ENCODE measurements around the gene PLPP1. TPM values are rescaled to one million over a fixed set of nuclear protein-coding genes. Genes with fewer than 3 reads are reported as not detected.

Gene PLPP1
- total RNA-seq, 6 experiments from 2014 or later: 23.3 to 145 (median 36.0) TPM

DNA sequence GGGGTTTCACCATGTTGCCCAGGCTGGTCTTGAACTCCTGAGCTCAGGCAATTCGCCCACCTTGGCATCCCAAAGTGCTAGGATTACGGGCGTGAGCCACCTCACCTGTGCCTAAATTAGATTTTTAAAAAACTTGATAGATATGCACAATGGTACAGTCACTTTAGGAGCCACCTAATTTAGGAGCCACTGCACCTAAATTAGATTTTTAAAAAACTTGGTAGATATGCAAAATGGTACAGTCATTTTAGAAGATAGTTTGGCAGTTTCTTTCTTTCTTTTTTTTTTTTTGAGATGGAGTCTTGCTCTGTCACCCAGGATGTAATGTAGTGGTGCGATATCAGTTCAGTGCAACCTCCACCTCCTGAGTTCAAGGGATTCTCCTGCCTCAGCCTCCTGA lies 37.8 kb upstream of the PLPP1 start:
- TF ChIP-seq, protein P1, sequence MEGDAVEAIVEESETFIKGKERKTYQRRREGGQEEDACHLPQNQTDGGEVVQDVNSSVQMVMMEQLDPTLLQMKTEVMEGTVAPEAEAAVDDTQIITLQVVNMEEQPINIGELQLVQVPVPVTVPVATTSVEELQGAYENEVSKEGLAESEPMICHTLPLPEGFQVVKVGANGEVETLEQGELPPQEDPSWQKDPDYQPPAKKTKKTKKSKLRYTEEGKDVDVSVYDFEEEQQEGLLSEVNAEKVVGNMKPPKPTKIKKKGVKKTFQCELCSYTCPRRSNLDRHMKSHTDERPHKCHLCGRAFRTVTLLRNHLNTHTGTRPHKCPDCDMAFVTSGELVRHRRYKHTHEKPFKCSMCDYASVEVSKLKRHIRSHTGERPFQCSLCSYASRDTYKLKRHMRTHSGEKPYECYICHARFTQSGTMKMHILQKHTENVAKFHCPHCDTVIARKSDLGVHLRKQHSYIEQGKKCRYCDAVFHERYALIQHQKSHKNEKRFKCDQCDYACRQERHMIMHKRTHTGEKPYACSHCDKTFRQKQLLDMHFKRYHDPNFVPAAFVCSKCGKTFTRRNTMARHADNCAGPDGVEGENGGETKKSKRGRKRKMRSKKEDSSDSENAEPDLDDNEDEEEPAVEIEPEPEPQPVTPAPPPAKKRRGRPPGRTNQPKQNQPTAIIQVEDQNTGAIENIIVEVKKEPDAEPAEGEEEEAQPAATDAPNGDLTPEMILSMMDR (IDR thresholded peaks at IDR 0.05): no peak
- TF ChIP-seq POLR2A (IDR thresholded peaks at IDR 0.05): no peak
- intact Hi-C loops (cut with DNase I): no loop called here
- 100% methylated on average over 4 of the region's 4 CpGs for WGBS (ENCODE audit: insufficient coverage, low coverage, low lambda C conversion rate, missing lambda C conversion rate)
- no peaks in the 10 kb centered on the region for H3K36me3 ChIP-seq
- no peak for ATAC-seq
- no peaks in the 10 kb centered on the region for H3K27me3 ChIP-seq
- H3K9me3 ChIP-seq: no peaks in the 10 kb centered on the region
- DNase-seq: no peak
- peaks cover 0 to 18% (median 5%) of the 10 kb centered on the region in 4 donors for H3K4me1 ChIP-seq
- no peak overlapping the region for H3K4me3 ChIP-seq
- no peak overlapping the region for H3K27ac ChIP-seq

DNA sequence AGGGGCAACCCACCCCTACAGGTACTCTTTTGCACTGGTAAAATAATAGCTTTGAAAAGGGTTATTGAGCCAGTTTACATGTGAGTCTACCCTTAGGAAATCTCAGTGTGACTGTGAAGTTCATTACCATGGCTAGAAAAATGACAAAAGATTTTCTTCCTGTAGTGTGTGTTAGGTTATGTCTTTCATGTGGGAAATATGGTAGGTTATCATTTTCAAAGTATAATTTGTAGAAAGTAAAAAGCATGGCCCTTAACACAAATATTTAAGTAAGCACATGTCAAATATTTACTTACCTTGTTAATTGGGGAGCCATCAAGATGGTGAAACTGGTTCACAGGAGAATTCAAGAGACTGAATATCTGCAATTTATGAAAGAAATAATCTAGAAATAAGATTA lies 37.3 kb upstream of the PLPP1 start:
- Histone ChIP-seq H3K27me3 (no peaks in the 10 kb centered on the region), H3K27ac (no peak overlapping the region), H3K36me3 (no peaks in the 10 kb centered on the region), H3K9me3 (no peaks in the 10 kb centered on the region), H3K4me1 (peaks cover 0 to 13% (median 3%) of the 10 kb centered on the region in 4 donors), H3K4me3 (no peak overlapping the region)
- intact Hi-C loops (cut with DNase I): no loop called here
- TF ChIP-seq, protein P1 (IDR thresholded peaks at IDR 0.05): no peak
- no peak for TF ChIP-seq POLR2A (IDR thresholded peaks at IDR 0.05)
- ATAC-seq: no peak
- DNase-seq: no peak

DNA sequence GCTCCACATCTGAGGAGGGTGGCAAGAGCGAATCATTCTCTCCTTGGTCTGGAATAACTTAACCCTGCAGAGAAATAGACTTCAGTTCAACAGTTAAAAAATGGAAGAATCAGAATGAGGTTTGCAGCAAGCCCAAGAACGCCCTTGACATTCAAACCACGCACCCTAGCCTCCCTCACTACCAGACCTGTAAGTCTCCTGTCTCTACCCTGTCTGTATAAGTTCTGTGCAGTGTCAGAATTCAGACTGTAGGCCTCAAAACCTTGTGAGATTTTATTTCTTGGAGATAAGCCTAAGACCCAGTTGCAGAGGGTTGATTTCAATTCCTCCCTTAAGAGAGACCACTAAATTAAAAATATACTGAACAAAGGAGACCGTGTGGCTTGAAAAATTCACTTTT lies 35.8 kb upstream of the PLPP1 start:
- H3K27ac ChIP-seq: no peak overlapping the region
- DNase-seq (no peak), ATAC-seq (no peak)

DNA sequence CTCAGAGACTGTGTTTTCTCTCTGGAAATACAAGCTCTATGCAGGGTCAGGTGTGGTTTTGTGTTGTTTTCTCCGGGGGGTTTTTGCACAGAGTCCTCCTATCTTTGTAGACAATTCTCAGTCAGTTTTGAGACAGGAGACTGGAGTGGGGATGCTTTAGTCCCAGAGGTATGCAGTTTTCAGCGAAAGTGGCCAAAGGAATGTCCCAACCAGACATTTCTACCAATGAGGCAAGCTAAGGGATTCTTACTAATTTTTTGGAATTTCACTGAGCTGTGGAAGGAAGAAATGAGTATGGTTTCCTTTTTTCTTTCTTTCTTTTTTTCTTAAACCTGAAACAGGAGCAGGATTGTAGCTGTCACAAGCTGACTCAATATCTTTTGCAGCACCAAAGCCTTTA lies 35.3 kb upstream of the PLPP1 start:
- TF ChIP-seq, protein P1 (IDR thresholded peaks at IDR 0.05): no peak
- TF ChIP-seq POLR2A (IDR thresholded peaks at IDR 0.05): no peak
- Histone ChIP-seq H3K27me3 (no peaks in the 10 kb centered on the region), H3K9me3 (no peaks in the 10 kb centered on the region), H3K4me1 (no peaks in the 10 kb centered on the region), H3K36me3 (no peaks in the 10 kb centered on the region), H3K27ac (no peak overlapping the region), H3K4me3 (no peak overlapping the region)
- ATAC-seq (no peak), DNase-seq (no peak)
- WGBS (ENCODE audit: insufficient coverage, low coverage, low lambda C conversion rate, missing lambda C conversion rate): 89% methylated on average over 1 of the region's 2 CpGs
- intact Hi-C loops (cut with DNase I): no loop called here

More for the DNA sequence above, 35.8 kb upstream of the PLPP1 start:
- H3K9me3 ChIP-seq: no peaks in the 10 kb centered on the region
- H3K36me3 ChIP-seq: no peaks in the 10 kb centered on the region
- WGBS (ENCODE audit: insufficient coverage, low coverage, low lambda C conversion rate, missing lambda C conversion rate): 92% methylated on average over 3 of the region's 4 CpGs
- no peak overlapping the region for H3K4me3 ChIP-seq
- intact Hi-C loops (cut with DNase I): no loop called here
- no peaks in the 10 kb centered on the region for H3K27me3 ChIP-seq
- TF ChIP-seq, protein P1 (IDR thresholded peaks at IDR 0.05): no peak
- no peak for TF ChIP-seq POLR2A (IDR thresholded peaks at IDR 0.05)
- H3K4me1 ChIP-seq: peaks cover 0 to under 1% (median 0%) of the 10 kb centered on the region in 4 donors

DNA sequence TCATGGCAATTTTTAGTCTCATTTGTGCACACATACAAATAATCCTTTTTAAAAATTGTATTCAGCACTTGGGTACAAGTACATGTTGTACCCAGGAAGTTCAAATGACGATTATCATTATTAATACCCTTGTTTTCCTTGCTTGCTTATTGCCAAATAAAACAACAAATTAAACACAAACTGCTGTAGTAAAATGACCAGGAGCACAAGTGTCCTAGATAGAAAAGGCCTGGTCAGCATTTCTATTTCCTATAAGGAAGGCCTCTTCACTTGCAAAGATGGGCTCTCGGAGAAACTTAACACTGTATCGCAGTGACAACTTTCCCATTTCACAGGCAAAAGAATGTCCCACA lies 34.7 kb upstream of the PLPP1 start:
- Histone ChIP-seq H3K9me3 (no peaks in the 10 kb centered on the region), H3K4me1 (no peaks in the 10 kb centered on the region), H3K27me3 (no peaks in the 10 kb centered on the region), H3K36me3 (no peaks in the 10 kb centered on the region), H3K27ac (no peak overlapping the region), H3K4me3 (no peak overlapping the region)
- DNase-seq (no peak), ATAC-seq (peak in 2 of 4 donors; percentile 57 to 74)
- WGBS (ENCODE audit: insufficient coverage, low coverage, low lambda C conversion rate, missing lambda C conversion rate): 69% methylated on average over 3 of the region's 3 CpGs
- intact Hi-C loops (cut with DNase I): no loop called here
- TF ChIP-seq POLR2A (IDR thresholded peaks at IDR 0.05): no peak
- TF ChIP-seq, protein P1 (IDR thresholded peaks at IDR 0.05): no peak

Data from right lobe of liver (tissue), 6 donors.